ENCODE results near the gene DEPDC5.

GRCh38 chr22:31753634-31754501 is at the start of gene DEPDC5:
- TF ChIP-seq POLR2A (IDR thresholded peaks at IDR 0.05) (peak; percentile 52 to 72), POLR2AphosphoS5 (IDR thresholded peaks at IDR 0.05) (peak; percentile 84 to 94 (median 91))

Data from sigmoid colon (tissue), 4 donors.